GDM1 (cell line): ENCODE data around the gene C9orf40.

Experiments
- DNase-seq: peaks from one replicate; lab custom pipeline; 2025; lab: John Stamatoyannopoulos, UW

C9orf40 gene

GRCh38 chr9:74952201-74953151 lies at the start of gene C9orf40:
Gene C9orf40, minus strand, starts transcription at chr9:74952912. Its CDS starts 301 bp downstream, at chr9:74952611.
- DNase-seq, result peak; percentile 84

- DNase-seq, result peak; percentile 58
These were observed 49.2 kb upstream of the C9orf40 start for GRCh38 chr9:75001719-75002421.

GRCh38 chr9:75000835-75001234 lies 48.1 kb upstream of the C9orf40 start:
- no peak for DNase-seq

GRCh38 chr9:74985041-74985440 lies 32.3 kb upstream of the C9orf40 start:
- no peak for DNase-seq

GRCh38 chr9:74983709-74984108 lies 31.0 kb upstream of the C9orf40 start:
- DNase-seq, result no peak

- DNase-seq, result no peak
These were observed 27.1 kb upstream of the C9orf40 start for GRCh38 chr9:74979844-74980243.

- DNase-seq, result no peak
These were observed 24.6 kb upstream of the C9orf40 start for GRCh38 chr9:74977287-74977686.

GRCh38 chr9:74975538-74975937 lies 22.8 kb upstream of the C9orf40 start:
- DNase-seq, result no peak

- DNase-seq, result no peak
These were observed 21.8 kb upstream of the C9orf40 start for GRCh38 chr9:74974558-74974957.

- DNase-seq, result no peak
These were observed 21.0 kb upstream of the C9orf40 start for GRCh38 chr9:74973714-74974113.

GRCh38 chr9:74963056-74963455 lies 10.3 kb upstream of the C9orf40 start:
- no peak for DNase-seq

GRCh38 chr9:74961496-74961895 lies 8.8 kb upstream of the C9orf40 start:
- DNase-seq, result no peak

GRCh38 chr9:74960561-74960960 lies 7.8 kb upstream of the C9orf40 start:
- DNase-seq, result no peak

- DNase-seq, result no peak
These were observed 5.9 kb upstream of the C9orf40 start for GRCh38 chr9:74958587-74958986.

GRCh38 chr9:74953235-74953751 lies 581 bp upstream of the C9orf40 start:
- no peak for DNase-seq

- peak; percentile 30 for DNase-seq
These were observed 974 bp downstream of the C9orf40 start for GRCh38 chr9:74951725-74952151.

GRCh38 chr9:74951107-74951720 lies 1.5 kb downstream of the C9orf40 start:
- no peak for DNase-seq

GRCh38 chr9:74949859-74950855 lies 2.6 kb downstream of the C9orf40 start:
- DNase-seq, result no peak

GRCh38 chr9:74948937-74949336 lies 3.8 kb downstream of the C9orf40 start:
- no peak for DNase-seq

- DNase-seq, result no peak
These were observed 6.0 kb downstream of the C9orf40 start for GRCh38 chr9:74946686-74947085.

GRCh38 chr9:74942801-74943200 lies 9.9 kb downstream of the C9orf40 start:
- DNase-seq, result no peak
